Bronchial epithelial cell (primary cell): Measurements from ENCODE around the gene LEAP2. TPM values are rescaled to one million over a fixed set of nuclear protein-coding genes. Genes with fewer than 3 reads are reported as not detected.
A peak's percentile ranks its signal among the peaks of the same experiment; 100 is the strongest.

Experiments
- DNase-seq: peaks from one replicate; pipeline ENCODE4 v3.0.0-alpha.2; 2010; ENCODE audit warnings: low read depth
- FAIRE-seq: peaks from 2 replicates; lab custom pipeline; 2011; peaks lifted over from hg19 to GRCh38; lab: Jason Lieb, UNC
- H3K27me3 ChIP-seq: 2 replicates; pipeline ENCODE4 v1.5.1; 2011; ENCODE audit warnings: low read length; ENCODE audit not compliant: control insufficient read depth, insufficient read depth
- H3K36me3 ChIP-seq: 2 replicates; pipeline ENCODE4 v1.5.1; 2011; ENCODE audit warnings: low read length; ENCODE audit not compliant: control insufficient read depth, insufficient read depth
- H3K4me3 ChIP-seq: 2 replicates; pipeline ENCODE4 v1.5.1; 2011; ENCODE audit warnings: mild to moderate bottlenecking, low read depth, low read length, control low read depth
- CTCF ChIP-seq: IDR thresholded peaks from 2 replicates; pipeline ENCODE4 v1.5.1; 2011; ENCODE audit warnings: mild to moderate bottlenecking, moderate library complexity, low read length, control low read depth, inconsistent platforms; ENCODE audit not compliant: insufficient read depth, severe bottlenecking
- total RNA-seq: library from RNA; depleted of rRNA; stranded (reverse); fragments of >200 nt; gene quantifications from 2 replicates; pipeline ENCODE4 v1.2.1, GENCODE V29; 2014

The LEAP2 gene
- total RNA-seq = 0.13 and 0.53 TPM in 2 replicates

DNA sequence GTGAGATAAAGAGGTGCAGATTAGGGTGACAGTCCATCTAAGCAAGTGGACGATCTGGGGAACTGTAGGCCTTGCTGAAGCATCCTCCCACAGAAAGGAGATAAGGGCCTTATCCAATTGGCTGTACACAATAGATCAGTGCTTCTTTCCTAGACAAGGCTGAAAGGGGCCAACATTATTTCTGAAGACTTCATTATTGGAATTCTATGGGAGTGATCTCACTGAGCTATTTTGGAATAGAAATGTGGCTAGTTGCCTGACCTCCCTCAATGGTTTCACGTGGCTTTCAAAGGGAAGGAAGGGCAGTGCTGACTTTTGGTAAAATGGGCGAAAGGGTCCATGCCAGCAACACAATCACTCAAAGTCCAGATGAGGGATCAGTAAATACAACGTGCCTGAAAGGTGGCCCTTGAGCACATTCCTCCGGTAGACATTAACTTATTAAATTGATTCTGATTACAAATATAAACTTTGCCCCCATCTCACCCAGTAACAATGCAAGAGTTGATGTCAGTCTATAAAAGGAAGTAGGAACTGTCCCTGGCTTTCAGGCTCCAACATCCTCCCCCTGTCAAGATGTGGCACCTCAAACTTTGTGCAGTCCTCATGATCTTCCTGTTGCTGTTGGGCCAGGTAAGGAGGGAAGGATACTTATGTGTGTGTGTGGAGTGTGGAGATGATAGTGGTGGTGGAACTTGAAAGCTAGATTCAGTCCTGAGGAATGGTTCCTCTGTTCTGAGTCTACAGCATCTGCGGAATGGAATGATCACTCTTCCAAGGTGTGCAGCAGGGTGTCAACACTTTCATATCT is at the start of gene LEAP2:
Gene LEAP2 (plus strand): TSS at position 550 of the 811 bp plus-strand sequence. CDS start 27 bp downstream, at position 577.
- Histone ChIP-seq H3K4me3 (no peak within 1 kb of the TSS), H3K36me3 (peaks cover 17% of the 10 kb centered on the region), H3K27me3 (no peaks in the 10 kb centered on the region)
- DNase-seq (no peak), FAIRE-seq (no peak)
- TF ChIP-seq CTCF = no peak

GRCh38 chr5:132824426-132824825 is 49.0 kb upstream of the LEAP2 start:
- H3K4me3 ChIP-seq = no peak overlapping the region
- no peaks in the 10 kb centered on the region for H3K36me3 ChIP-seq
- FAIRE-seq (no peak), DNase-seq (no peak)
- TF ChIP-seq CTCF = no peak
- H3K27me3 ChIP-seq = no peaks in the 10 kb centered on the region

DNA sequence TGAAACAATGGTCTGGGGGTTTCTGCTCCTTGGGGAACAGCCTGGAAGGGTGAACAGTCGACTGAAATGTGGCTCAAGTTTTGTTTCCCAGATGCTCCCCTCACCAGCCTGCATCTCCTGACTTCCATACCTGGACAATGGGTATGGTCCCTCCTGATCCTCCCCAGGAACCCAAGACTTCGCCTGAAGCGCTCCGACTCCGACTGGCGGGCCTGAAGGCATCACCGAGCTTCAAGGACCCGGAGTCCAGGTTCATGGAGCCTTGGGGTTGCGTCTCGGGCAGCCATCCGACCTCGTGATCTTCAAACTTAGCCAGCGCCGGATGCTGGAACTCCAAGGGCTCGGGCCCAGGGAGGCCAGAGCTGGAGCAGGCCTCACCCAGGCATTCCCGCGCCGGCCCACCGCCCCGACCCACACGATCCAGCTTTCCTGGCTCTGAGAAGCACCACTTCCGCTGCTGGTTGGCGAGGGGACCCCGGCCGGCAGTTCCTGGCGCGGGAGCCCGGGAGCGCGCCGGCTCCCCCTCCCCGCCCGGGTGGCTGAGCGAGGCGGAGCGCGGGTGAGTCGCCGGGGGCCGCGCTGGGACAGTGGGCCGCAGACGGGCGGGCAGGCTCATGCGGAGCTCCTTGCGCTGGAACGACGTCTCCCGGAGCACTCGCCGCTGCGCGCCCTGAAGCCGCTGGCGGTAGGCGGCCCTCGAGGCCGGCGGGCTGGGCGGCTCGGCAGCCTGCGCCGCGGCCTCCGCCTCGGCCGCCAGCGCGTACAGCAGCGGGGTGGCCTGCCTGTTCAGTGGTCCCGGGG is 48.2 kb upstream of the LEAP2 start:
- Histone ChIP-seq H3K36me3 (no peaks in the 10 kb centered on the region), H3K27me3 (no peaks in the 10 kb centered on the region), H3K4me3 (no peak overlapping the region)
- no peak for DNase-seq
- no peak for TF ChIP-seq CTCF
- FAIRE-seq = no peak

- Histone ChIP-seq H3K36me3 (no peaks in the 10 kb centered on the region), H3K4me3 (peak overlapping the region; percentile 15), H3K27me3 (no peaks in the 10 kb centered on the region)
- no peak for FAIRE-seq
- no peak for TF ChIP-seq CTCF
- DNase-seq = no peak
These were observed 47.6 kb upstream of the LEAP2 start for GRCh38 chr5:132825834-132826391.

DNA sequence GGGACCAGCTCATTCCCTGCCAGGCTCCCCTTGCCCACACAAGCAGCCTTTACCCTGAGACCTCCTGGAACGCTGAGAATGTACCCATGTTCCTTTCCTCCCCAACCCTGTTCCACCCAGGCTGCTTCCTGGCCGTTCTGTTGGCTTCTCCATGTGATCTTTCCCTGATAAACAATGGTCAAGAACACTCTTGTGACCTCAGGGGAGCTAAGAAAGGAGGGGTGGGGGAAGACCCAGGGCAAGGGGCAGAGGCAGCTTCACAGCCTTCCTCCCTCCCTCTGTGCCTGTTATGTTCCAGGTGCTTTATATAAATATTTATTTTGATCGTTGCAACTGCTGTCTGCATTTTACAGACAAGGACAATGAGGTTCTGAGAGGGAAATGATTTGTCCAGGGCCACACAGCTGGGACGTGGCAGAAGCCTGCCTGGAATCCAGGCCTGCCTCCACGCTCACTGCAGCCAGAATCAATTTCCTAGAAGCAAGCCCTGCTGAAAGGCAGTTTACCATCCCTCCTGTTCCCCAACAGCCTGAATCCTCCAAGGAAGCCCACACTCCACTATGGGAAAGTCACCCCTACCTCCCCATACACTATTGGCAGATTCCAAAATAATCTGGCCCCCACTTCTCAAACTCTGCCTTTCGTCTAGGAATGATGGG is 46.9 kb upstream of the LEAP2 start:
- H3K4me3 ChIP-seq = no peak overlapping the region
- FAIRE-seq (no peak), DNase-seq (no peak)
- H3K27me3 ChIP-seq = no peaks in the 10 kb centered on the region
- TF ChIP-seq CTCF = no peak
- no peaks in the 10 kb centered on the region for H3K36me3 ChIP-seq
